OCI-LY7 (cell line): Measurements from ENCODE around the gene SLC48A1. TPM values are rescaled to one million over a fixed set of nuclear protein-coding genes. Genes with fewer than 3 reads are reported as not detected.

Experiments
- BruUV-seq: library from RNA; stranded (reverse); fragments of 400-500 nt; replicated peaks from 2 replicates; lab custom pipeline; 2021; lab: Mats Ljungman, UMichigan
- CTCF ChIA-PET: fragments of 300-600 bp; sonication (Branson Sonifier 250); formaldehyde crosslinking; loops from one replicate; lab custom pipeline; 2022; ENCODE audit warnings: antibody characterized with exemption; ENCODE audit not compliant: unreplicated experiment; lab: Charles Lee
- POLR2A ChIA-PET: fragments of 300-600 bp; sonication (Branson Sonifier 250); formaldehyde crosslinking; loops from one replicate; lab custom pipeline; 2022; ENCODE audit warnings: antibody characterized with exemption; lab: Charles Lee
- DNase-seq: peaks from one replicate; pipeline ENCODE4 v3.0.0-alpha.2; 2015; ENCODE audit warnings: low spot score
- H2AFZ ChIP-seq: fragments of 200-600 bp; sonication (generic), shearing (Covaris generic); 2 replicates; pipeline ENCODE4 v1.6.1; 2014; ENCODE audit warnings: mild to moderate bottlenecking, antibody characterized with exemption, low read length, moderate library complexity
- H3K27ac ChIP-seq: fragments of 200-600 bp; sonication (generic); 2 replicates; pipeline ENCODE4 v1.5.1; 2014; ENCODE audit warnings: mixed run types, low read depth, mild to moderate bottlenecking, moderate library complexity, low read length, inconsistent platforms; ENCODE audit not compliant: poor library complexity, severe bottlenecking
- H3K36me3 ChIP-seq: fragments of 200-600 bp; sonication (generic); 2 replicates; pipeline ENCODE4 v1.6.1; 2014; ENCODE audit warnings: mild to moderate bottlenecking, antibody characterized with exemption, low read length, moderate library complexity, mixed read lengths; ENCODE audit not compliant: insufficient read depth
- H3K4me1 ChIP-seq: fragments of 200-600 bp; sonication (generic); 2 replicates; pipeline ENCODE4 v1.5.1; 2014; ENCODE audit warnings: mild to moderate bottlenecking, low read length; ENCODE audit not compliant: insufficient read depth, poor library complexity, severe bottlenecking
- H3K4me2 ChIP-seq: fragments of 200-600 bp; sonication (generic); 2 replicates; pipeline ENCODE4 v1.6.1; 2014; ENCODE audit warnings: mild to moderate bottlenecking, low read length
- H3K4me3 ChIP-seq: fragments of 200-600 bp; sonication (generic); 2 replicates; pipeline ENCODE4 v1.5.1; 2014; ENCODE audit warnings: mild to moderate bottlenecking, low read depth, low read length; ENCODE audit not compliant: poor library complexity, severe bottlenecking
- H3K79me2 ChIP-seq: fragments of 200-600 bp; sonication (generic); 2 replicates; pipeline ENCODE4 v1.6.1; 2016; ENCODE audit warnings: low read depth, mild to moderate bottlenecking, low read length, moderate library complexity, mixed read lengths; ENCODE audit not compliant: insufficient read depth
- H3K9me2 ChIP-seq: fragments of 200-600 bp; sonication (generic); 2 replicates; pipeline ENCODE4 v1.6.1; 2016; ENCODE audit warnings: mild to moderate bottlenecking, low read length, mixed read lengths; ENCODE audit not compliant: insufficient read depth
- H3K9me3 ChIP-seq: fragments of 200-600 bp; sonication (generic); 2 replicates; pipeline ENCODE4 v1.6.1; 2014; ENCODE audit warnings: mild to moderate bottlenecking, mixed run types, low read length, mixed read lengths
- H4K20me1 ChIP-seq: fragments of 200-600 bp; sonication (generic); 2 replicates; pipeline ENCODE4 v1.6.1; 2014; ENCODE audit warnings: mild to moderate bottlenecking, antibody characterized with exemption, low read length, moderate library complexity, mixed read lengths; ENCODE audit not compliant: insufficient read depth
- EZH2phosphoT487 ChIP-seq: fragments of 200-600 bp; sonication (generic); IDR thresholded peaks from 2 replicates; pipeline ENCODE4 v1.6.1; 2018; ENCODE audit warnings: low read depth, borderline replicate concordance, mild to moderate bottlenecking, mixed run types, antibody characterized with exemption, low read length, moderate library complexity, mixed read lengths
- intact Hi-C: fragments of 100-400 bp; cut with micrococcal nuclease; formaldehyde crosslinking; loops from one replicate; pipeline ENCODE4 v1.10.0; 2022; ENCODE audit not compliant: unreplicated experiment
- total RNA-seq, 2 experiments: library from RNA; depleted of rRNA in 1 of 2; stranded (reverse); fragments of >200 nt in 1 of 2; shearing (Covaris generic) in 1 of 2; gene quantifications; 2 replicates each; pipeline ENCODE4 v1.2.3, GENCODE V29; 2014 to 2022
- TF ChIP-seq, protein P1 (sequence below): fragments of 200-600 bp; sonication (generic); conservative IDR thresholded peaks from 2 replicates; pipeline ENCODE4 v1.5.1; 2014; ENCODE audit warnings: mild to moderate bottlenecking, antibody characterized with exemption, low read length, moderate library complexity, mixed read lengths

Gene SLC48A1
- total RNA-seq, 2 experiments from 2014 or later = 9.6 to 12.0 TPM

DNA sequence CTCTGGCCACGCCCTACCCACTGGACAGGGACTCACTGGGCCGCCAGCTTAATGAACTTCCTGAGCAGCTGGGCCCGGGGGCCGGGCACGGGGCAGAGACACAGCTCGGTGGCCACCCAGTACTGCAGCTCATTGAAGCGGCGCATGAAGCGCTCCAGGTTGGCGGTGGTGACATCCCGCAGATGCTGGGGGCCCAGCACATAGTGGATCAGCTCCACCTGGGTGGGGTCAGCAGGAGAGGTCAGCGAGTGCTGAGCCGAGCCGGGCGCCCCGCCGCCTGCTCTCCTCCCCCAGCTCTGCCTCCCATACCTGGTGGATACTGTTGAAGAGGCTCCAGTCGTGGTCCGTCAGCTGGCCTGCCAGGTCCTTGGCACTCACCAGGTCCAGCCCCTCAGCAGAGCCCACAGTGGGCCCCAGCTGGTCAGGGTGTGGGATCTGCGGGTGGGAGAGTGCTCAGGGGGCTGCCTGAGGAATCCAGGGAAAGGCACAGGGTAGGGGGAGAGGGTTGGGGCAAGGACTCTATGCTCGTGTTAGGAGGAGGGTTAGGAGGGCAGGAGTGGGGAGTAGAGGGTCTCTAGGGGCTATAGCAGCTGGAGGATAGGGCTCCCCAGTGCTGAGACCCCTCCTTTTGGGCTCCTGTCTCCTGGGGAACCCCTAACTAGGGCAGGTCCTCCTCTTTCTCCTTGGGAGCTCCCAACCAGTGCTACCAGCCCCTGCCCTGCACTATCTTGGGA is 32.3 kb upstream of the SLC48A1 start:
- BruUV-seq = no TSS peak
- Histone ChIP-seq H3K27ac (peak overlapping the region; percentile 44), H2AFZ (peak overlapping the region; percentile 85; the same call in 1 of the 2 replicates), H4K20me1 (no peaks in the 10 kb centered on the region), H3K79me2 (no peaks in the 10 kb centered on the region), H3K9me2 (no peaks in the 10 kb centered on the region), H3K4me3 (peak overlapping the region; percentile 5), H3K36me3 (no peaks in the 10 kb centered on the region), H3K4me1 (peaks cover 30% of the 10 kb centered on the region), H3K9me3 (no peaks in the 10 kb centered on the region), H3K4me2 (peak overlapping the region; percentile 59)
- intact Hi-C loops = loop anchor here (1.0 kb wide), 1 partner anchor 25 kb away; no protein-coding TSS in a partner anchor
- TF ChIP-seq, protein P1, sequence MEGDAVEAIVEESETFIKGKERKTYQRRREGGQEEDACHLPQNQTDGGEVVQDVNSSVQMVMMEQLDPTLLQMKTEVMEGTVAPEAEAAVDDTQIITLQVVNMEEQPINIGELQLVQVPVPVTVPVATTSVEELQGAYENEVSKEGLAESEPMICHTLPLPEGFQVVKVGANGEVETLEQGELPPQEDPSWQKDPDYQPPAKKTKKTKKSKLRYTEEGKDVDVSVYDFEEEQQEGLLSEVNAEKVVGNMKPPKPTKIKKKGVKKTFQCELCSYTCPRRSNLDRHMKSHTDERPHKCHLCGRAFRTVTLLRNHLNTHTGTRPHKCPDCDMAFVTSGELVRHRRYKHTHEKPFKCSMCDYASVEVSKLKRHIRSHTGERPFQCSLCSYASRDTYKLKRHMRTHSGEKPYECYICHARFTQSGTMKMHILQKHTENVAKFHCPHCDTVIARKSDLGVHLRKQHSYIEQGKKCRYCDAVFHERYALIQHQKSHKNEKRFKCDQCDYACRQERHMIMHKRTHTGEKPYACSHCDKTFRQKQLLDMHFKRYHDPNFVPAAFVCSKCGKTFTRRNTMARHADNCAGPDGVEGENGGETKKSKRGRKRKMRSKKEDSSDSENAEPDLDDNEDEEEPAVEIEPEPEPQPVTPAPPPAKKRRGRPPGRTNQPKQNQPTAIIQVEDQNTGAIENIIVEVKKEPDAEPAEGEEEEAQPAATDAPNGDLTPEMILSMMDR = no peak
- TF ChIP-seq EZH2phosphoT487 = no peak
- peak; percentile 62 for DNase-seq
- ChIA-PET POLR2A (interaction anchor here (0.7 to 5.4 kb wide), 16 partner anchors 9 to 358 kb away, joined by 3 to 44 read pairs (median 6); partner anchors contain the start of genes ENDOU, RAPGEF3 and SLC48A1), CTCF (interaction anchor here (0.7 to 5.8 kb wide), 18 partner anchors 9 to 97 kb away, joined by 3 to 47 read pairs (median 6); partner anchors contain the start of genes ENDOU, RAPGEF3, RPAP3 and SLC48A1)

DNA sequence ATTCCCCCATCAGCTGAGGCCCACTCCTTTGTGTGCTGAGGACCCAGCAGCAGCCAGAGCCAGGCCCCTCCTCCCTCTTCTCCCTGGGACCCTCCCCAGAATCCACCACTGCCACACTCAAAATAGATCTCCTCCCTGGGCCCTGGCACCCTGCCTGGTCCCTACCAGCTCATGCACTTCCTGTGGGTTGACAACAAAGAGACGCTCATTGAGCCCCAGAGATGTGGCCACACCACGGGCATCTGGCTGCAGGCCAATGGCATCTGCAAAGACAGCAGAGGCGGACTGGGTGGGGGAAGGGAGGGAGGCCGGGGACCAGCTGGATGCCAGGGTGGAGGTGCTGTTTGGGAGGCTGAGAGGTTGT is 31.7 kb upstream of the SLC48A1 start:
- Histone ChIP-seq H3K4me3 (no peak overlapping the region), H4K20me1 (no peaks in the 10 kb centered on the region), H3K9me3 (no peaks in the 10 kb centered on the region), H3K4me1 (peaks cover 33% of the 10 kb centered on the region), H3K36me3 (no peaks in the 10 kb centered on the region), H3K4me2 (peak overlapping the region; percentile 59), H3K27ac (peak overlapping the region; percentile 5), H3K9me2 (no peaks in the 10 kb centered on the region), H2AFZ (no peak overlapping the region), H3K79me2 (no peaks in the 10 kb centered on the region)
- peak; percentile 56 for DNase-seq
- no TSS peak for BruUV-seq
- ChIA-PET CTCF (interaction anchor here (0.7 to 5.8 kb wide), 13 partner anchors 9 to 97 kb away, joined by 3 to 74 read pairs (median 13); partner anchors contain the start of genes ENDOU, RAPGEF3 and SLC48A1), POLR2A (interaction anchor here (0.5 to 5.4 kb wide), 15 partner anchors 9 to 358 kb away, joined by 3 to 44 read pairs (median 8); partner anchors contain the start of genes ENDOU, RAPGEF3, RPAP3 and SLC48A1)
- intact Hi-C loops = no loop called here
- no peak for TF ChIP-seq EZH2phosphoT487
- TF ChIP-seq, protein P1 = no peak
